GM18526 (cell line): Measurements from ENCODE around the gene TMEM250.

Experiments used
- POLR2A ChIP-seq: IDR thresholded peaks from 3 replicates; pipeline ENCODE4 v1.6.1; 2011; ENCODE audit not compliant: insufficient read length; ENCODE audit errors: extremely low read depth

The TMEM250 gene

DNA sequence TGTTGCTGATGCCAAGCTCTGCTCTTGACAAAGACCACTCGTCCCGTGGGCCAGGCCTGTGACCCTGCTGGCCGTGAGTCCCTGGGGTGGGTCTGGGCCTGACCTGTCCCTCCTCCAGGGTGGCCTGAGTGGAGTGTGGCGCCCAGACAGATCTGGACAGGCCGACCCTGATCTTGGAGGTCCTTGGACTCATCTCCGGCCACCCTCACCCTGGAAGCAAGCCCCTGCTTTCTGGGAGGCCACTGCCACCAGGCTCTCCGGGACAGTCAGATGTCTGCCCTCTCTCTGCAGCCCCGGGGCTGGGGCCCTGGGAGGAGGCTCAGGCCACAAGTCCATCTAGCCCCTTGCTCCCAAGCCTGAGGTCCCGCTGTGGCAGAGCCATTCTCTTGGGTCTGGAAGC is 31.2 kb upstream of the TMEM250 start:
- TF ChIP-seq POLR2A, result no peak

DNA sequence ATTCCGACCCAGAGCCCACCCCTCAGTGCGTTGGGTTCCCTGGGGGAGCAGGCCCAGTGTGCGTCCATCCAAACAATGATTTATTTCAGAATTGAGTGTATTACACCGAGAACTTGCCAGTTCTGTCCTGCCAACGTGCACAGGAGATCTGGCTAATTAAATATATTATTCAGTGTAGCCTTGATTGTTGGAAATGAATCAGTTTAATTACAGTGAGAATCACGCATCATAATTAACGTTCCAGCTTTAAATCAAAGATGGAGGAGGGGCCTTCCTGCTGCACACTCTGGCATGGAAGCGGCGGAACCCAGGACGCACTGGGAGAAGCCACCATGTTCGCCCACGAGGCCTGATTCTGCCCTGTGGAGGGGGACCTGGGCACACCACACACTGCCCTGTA is 30.7 kb upstream of the TMEM250 start:
- TF ChIP-seq POLR2A, result no peak

DNA sequence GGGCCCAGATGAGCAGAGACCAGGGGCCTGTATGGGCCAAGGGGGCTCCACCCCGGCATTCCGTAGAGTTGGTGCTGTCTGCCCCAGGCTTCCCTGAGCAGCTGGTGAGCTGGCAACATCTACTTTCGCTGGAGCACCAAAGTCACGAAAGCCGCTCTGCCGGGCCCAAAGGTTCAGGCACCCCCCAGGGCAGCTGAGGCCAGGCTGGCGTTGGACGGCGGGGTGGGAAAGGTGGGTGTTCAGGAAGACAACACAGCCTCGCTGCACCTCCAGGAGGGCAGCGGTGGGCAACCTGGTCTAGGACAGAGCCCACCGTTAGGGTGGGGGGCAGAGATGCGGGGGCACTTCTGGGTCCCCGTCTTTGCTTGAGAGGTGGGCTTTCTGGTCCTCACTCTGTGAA is 30.1 kb upstream of the TMEM250 start:
- TF ChIP-seq POLR2A, result no peak

DNA sequence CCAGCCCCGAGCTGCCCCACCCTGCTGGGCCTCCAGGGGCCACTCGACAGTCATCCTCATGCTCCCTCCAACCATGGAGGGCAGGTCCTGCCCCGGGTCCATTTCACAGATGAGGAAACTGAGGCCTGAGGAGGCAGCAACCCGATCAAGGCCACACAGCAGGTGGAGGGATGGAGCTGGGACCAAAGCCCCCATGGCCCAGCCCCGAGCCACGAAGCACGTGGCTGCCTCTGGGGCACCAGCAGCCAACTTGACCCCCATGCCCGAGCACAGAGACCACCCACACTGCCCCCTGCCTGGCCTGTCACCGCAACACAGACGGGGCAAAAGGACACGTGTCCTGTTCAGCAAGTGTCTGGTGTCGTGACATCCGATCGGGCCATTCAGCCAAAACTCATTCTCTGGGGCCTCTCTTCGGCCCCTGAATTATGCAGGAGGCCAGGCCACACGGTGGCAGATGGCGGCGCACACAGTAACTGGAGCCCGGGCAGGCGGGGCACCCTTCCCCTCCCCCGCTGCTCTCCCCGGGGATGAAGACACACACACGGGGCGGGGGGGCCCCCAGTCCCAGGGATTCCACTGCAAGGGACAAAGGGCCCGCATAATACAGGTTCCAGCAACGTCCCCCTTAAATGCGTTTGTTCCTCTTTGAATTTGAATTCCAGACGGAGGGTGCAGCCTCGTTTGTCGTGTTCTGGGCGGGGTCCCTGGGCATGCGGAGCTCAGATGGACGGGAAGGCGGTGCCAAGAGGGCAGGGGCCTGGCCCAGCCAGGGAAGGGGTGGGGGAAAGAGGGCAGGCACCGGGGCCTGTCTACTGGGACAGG is 29.4 kb upstream of the TMEM250 start:
- no peak for TF ChIP-seq POLR2A

DNA sequence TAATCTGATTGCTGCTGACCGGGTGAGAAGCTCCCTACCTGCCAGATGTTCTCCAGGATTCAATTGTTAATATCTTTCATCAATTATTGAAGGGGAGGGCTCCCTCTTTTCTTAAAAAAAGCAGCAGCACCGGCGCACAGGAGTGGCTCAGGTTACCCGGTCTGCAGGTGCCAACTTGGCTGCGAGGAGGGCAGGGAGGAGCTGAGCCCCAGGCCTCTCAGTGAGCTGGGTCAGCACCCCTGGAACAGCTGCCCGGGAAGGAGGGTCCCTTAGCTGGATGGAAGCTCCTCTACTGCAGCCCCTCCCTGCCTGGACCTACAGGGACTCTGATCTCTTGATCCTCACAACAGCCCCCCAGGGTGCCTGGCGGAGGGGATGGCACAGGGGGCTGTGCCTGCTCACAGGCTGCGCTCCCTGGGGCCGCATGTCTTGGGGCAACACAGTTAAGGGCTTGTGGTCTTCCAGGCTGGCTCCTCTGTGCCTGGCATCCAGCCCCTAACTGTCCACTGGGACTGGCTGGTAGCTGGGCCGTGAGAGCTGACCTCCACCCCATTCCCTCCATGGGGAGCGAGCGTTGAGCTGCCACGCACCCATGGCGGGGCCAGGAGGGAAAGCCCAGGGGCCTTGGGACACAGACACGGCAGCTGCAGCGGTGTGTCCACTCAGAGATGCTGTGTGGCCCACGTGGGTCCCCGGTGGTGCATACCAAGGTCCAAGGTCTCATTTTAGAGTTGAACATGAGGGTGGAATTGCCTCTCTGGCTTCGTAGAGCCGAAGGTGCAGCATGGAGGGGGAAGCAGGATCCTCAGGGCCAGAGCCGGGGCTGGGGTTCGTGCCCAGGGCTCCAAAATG is 28.6 kb upstream of the TMEM250 start:
- no peak for TF ChIP-seq POLR2A

DNA sequence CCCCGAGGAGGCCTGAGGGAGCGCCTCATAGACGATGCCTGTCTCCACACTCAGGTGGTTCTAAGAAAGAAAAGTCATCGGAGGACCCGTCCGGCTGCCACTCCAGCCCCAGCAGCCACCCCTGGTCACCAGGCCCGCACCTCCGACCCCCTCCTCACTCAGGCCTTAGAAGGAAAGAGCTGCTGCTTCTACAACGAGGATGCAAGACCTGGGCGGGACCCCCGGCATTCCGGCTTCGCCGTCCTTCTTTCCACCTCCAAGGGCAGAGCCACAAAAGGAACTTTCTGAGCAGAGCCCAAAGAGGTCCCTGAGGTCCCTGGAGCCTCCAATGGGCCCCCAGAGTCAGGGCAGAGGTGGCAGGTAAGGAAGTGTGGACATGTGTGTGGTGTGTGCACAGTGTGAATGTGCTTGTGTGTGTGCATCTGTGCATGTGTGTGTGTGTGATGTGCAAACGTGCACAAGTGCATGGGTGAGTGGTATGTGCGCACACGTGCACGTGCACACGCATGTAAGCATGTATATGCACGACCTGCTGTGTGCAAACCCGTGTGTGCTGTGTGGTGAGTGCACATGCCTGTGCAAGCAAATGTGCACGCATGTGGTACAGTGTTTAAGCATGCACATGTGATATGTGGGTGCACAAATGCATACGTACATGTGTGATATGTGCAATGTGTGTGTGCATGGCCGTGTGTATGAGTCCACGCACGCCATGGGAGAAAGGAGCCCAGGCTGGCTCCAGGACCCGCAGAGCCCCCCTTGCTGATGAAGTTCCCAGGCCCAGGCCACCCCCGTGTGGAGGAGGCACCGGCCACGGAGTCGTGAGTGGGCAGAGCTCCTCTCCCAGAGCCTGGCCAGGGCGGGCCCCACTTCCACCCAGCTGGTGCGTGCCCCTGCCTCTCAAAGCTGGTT is 27.7 kb upstream of the TMEM250 start:
- TF ChIP-seq POLR2A, result no peak

DNA sequence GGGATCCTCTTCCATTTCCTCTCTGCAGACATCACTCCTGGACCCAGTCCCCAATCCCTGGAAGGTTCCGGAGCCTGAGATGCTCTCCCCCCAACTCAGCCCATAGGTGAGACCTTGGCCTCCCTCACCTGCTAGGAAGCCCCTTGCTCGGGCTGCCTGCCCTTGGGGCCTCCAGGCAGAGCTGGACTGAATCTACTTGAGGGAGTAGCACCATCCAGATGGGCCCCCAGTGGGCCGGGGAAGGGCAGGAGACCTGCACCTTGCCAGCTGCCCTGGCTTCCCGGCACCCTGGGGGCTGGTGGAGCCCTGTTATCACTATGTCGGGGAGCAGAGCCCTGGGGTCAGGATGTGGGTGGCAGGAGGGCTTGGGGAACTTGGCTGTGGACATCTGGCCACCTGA is 26.9 kb upstream of the TMEM250 start:
- no peak for TF ChIP-seq POLR2A

DNA sequence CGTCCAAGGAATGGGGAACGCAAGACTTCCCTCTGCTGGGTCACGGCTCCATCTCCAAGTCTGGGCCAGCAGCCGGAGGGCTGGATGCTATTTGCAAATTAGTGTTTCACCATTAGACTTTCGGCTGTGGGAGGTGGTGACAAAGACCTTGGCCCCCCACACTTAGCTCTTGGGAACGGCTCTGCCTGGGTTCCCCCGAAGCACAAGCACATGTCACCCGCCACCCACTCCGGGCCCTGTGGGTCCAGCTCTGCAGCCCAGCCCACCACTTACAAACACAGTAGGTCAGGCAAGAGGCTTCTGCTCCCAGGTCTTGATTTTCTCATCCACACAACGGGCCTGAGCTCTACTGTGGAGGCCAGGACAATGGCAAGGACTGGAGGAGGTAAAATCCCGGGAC is 25.8 kb upstream of the TMEM250 start:
- no peak for TF ChIP-seq POLR2A

DNA sequence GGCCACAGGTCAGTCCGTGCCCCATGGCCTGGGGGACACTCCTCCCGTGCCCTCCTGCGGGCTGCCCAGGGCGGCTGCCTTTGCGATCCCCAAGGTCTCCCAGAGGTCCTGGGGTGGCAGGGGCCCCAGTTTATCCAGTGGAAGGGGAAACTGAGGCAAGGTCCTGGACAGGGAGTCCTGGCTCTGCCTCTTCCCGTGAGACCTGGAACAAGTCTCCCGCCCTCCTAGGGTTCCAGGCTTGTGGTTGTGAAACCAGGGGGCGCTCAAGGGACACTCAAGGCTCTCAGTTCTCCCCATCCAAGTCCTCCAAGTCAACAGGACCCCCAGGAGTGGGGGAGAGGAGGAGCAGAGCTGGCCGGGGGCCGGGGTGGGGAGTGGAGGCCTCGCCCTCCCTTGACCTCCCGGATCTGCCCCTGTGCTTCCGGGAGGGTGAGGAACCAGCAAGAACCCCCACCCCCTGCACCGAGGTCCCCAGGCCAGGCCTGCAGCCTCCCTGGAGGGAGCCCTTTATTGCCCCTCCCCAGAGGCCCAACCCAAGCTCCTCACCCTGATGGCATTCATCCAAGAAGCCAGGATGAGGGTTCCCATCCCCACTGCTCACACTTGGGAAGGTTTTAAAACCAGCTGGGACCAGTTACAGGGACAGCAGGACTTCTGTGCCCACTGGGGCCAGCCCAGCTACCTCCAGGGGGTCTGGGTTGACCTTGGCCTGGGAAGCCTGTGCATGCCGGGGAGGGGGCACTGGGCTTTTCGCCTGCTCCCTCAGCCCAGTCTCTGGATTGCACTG is 24.7 kb upstream of the TMEM250 start:
- no peak for TF ChIP-seq POLR2A

DNA sequence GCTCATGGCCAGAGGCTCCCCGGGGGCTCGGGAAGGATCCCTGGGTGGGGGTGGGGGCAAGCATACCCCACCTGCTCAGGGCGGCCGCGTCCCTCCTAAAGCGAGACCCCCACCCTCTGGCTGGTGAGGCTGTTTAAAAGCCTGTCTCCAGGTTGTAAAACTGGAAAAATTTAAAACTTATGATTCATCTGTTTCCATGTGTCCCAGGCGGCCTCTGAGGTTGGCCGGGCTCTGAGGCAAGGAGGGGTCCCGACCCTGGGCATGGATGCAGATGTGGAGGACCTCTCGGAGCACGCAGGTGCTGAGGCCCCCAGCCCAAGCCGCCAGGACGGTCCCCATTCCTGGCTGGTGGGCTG is 24.2 kb upstream of the TMEM250 start:
- TF ChIP-seq POLR2A, result no peak

DNA sequence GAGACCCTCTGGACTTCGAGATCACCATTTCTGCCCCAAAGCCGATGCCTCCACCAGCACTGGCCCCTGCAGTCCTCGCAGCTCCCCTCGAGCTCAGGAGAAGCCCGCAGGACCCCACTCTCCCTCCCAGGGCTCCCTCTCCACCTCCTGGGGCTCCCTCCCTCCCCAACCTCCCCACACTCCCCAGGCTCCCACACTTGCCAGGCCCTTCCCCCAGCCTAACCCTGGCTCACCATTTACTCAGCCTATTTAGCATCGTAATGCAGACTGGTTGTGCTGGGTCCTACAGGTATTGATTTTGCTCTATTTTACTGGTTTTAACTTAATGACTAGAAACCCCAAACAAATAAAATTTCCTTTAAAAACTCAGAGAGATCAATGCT is 23.7 kb upstream of the TMEM250 start:
- no peak for TF ChIP-seq POLR2A

DNA sequence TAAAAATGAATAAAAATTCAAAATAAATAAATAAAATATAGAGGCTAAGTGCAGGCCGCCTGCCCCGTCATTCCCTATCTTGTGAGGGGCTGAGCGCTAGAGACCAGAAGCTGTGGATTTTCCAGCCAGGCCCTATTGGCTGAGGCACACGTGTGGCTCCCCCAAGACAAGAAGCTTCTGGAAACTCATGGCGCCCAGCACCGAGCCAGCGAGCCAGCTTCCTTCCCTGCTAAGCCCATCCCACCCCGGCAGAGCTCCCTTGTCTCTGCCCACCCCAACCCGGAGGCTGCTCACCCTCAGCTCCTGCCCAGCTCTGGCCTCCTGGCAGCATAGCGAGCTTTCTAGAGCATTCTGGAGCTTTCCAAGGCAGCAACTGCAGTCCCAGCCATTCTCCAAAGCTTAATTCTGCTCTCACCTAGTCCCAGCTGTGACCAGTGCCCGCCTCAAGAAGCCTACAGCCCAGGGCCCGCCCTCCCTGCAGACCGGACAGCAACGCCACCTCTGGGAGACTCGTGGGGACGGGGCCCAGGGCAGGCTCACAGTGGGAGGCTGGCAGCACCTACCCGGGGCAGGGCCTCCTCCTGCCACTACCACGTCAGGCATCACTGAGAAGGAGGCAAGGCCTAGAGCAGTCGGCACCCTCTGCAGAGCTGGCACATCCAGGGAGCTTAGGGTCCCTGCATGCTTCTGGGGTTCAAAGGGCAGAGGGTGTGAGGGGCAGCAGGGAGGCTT is 23.2 kb upstream of the TMEM250 start:
- no peak for TF ChIP-seq POLR2A

DNA sequence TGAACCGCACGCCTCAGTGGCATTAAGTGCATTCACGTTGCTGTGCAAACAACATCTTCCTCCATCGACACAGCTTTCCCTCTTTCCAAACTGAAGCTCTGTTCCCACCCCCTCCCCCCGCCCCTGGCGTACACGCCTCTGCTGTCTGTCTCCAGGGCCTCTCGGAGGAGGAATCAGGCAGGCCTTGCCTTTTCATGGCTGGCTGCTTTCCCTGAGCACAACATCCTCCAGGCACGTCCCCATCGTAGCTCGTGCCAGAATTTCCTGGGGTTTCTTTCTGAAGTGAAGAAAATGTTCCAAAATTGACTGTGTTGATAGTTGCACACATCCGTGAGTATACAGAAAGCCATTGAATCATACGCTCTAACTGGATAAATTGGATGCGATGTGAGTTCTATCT is 22.3 kb upstream of the TMEM250 start:
- TF ChIP-seq POLR2A, result no peak

DNA sequence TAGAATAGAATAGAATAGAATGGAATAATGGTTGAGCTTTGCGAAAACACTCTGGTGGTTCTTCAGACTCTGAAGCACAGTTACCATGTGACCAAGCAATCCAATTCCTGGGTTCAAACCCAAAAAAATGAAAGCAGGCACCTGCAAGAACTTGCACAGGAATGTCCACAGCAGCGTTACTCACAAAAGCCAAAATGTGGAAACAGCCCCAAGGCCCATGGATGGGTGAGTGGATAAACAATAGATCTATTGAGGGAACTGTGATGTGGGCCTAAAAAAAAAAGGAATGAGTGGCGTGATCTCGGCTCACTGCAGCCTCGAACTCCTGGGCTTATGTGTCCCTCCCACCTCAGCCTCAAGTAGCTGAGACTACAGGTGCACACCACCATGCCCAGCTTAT is 21.4 kb upstream of the TMEM250 start:
- TF ChIP-seq POLR2A, result no peak
